GM23248 (cell line): ENCODE measurements around the gene FAM169A.

Experiments
- EZH2 ChIP-seq: fragments of 200-600 bp; sonication (generic); IDR thresholded peaks from 2 replicates; pipeline ENCODE4 v1.6.1; 2018; ENCODE audit warnings: antibody characterized with exemption, mild to moderate bottlenecking; ENCODE audit not compliant: insufficient read depth, poor library complexity, severe bottlenecking
- EZH2phosphoT487 ChIP-seq: fragments of 200-600 bp; sonication (generic); IDR thresholded peaks from 2 replicates; pipeline ENCODE4 v1.6.1; 2018; ENCODE audit warnings: antibody characterized with exemption, moderate library complexity, mild to moderate bottlenecking, low read depth; ENCODE audit not compliant: insufficient read depth

- TF ChIP-seq EZH2phosphoT487, result no peak
- TF ChIP-seq EZH2, result no peak
These were observed 30.9 kb upstream of the FAM169A start for GRCh38 chr5:74897049-74897448.
